HepG2 (cell line): ENCODE data around the gene GPR137. TPM values are rescaled to one million over a fixed set of nuclear protein-coding genes. Genes with fewer than 3 reads are reported as not detected.

Source experiments
- BRD4 ChIP-seq: sonication (generic); formaldehyde crosslinking; IDR thresholded peaks from 2 replicates; pipeline ENCODE4 v1.4.0; 2020; ENCODE audit warnings: missing genetic modification reagents
- DRAP1 ChIP-seq: IDR thresholded peaks from 2 replicates; pipeline ENCODE4 v1.6.1; 2016; ENCODE audit warnings: missing genetic modification reagents, missing compliant biosample characterization
- EHMT2 ChIP-seq: fragments of 200-600 bp; sonication (generic); IDR thresholded peaks from 2 replicates; pipeline ENCODE4 v1.7.0; 2017; ENCODE audit warnings: antibody characterized with exemption, low read depth, low read length, borderline replicate concordance
- ELF1 ChIP-seq: sonication (generic); formaldehyde crosslinking; IDR thresholded peaks from 2 replicates; pipeline ENCODE4 v1.4.0; 2020; ENCODE audit warnings: missing genetic modification reagents
- FOXK2 ChIP-seq: fragments of 450-650 bp; IDR thresholded peaks from 2 replicates; pipeline ENCODE4 v1.6.1; 2016
- GATA4 ChIP-seq: sonication (generic); IDR thresholded peaks from 2 replicates; pipeline ENCODE4 v1.6.1; 2016; ENCODE audit warnings: antibody characterized with exemption, low read depth, borderline replicate concordance
- GTF3A ChIP-seq: sonication (generic); formaldehyde crosslinking; conservative IDR thresholded peaks from 2 replicates; pipeline ENCODE4 v1.4.0; 2020; ENCODE audit warnings: mild to moderate bottlenecking, missing genetic modification reagents
- HOXA5 ChIP-seq: sonication (generic); formaldehyde crosslinking; IDR thresholded peaks from 2 replicates; pipeline ENCODE4 v1.4.0; 2020; ENCODE audit warnings: missing genetic modification reagents
- ISX ChIP-seq: sonication (generic); formaldehyde crosslinking; conservative IDR thresholded peaks from 2 replicates; pipeline ENCODE4 v1.5.0; 2020; ENCODE audit warnings: missing genetic modification reagents
- KMT2A ChIP-seq: sonication (generic); formaldehyde crosslinking; IDR thresholded peaks from 2 replicates; pipeline ENCODE4 v1.4.0; 2020; ENCODE audit warnings: missing genetic modification reagents
- MEIS1 ChIP-seq: sonication (generic); formaldehyde crosslinking; IDR thresholded peaks from 2 replicates; pipeline ENCODE4 v1.9.0; 2021; ENCODE audit warnings: mild to moderate bottlenecking, missing genetic modification reagents, moderate library complexity, borderline replicate concordance
- MIXL1 ChIP-seq: IDR thresholded peaks from 2 replicates; pipeline ENCODE4 v1.6.1; 2016
- MTA1 ChIP-seq: sonication (generic); formaldehyde crosslinking; IDR thresholded peaks from 2 replicates; pipeline ENCODE4 v1.4.0; 2020; ENCODE audit warnings: missing genetic modification reagents, mild to moderate bottlenecking, borderline replicate concordance
- NFE2L1 ChIP-seq: sonication (generic); formaldehyde crosslinking; IDR thresholded peaks from 2 replicates; pipeline ENCODE4 v1.4.0; 2020; ENCODE audit warnings: missing genetic modification reagents, mild to moderate bottlenecking, borderline replicate concordance
- NFKBIZ ChIP-seq: IDR thresholded peaks from 2 replicates; pipeline ENCODE4 v1.6.1; 2018; ENCODE audit warnings: missing genetic modification reagents, missing compliant biosample characterization
- PAX8 ChIP-seq: sonication (generic); formaldehyde crosslinking; IDR thresholded peaks from 2 replicates; pipeline ENCODE4 v1.8.0; 2022; ENCODE audit warnings: mild to moderate bottlenecking, missing genetic modification reagents, borderline replicate concordance
- POLR2A ChIP-seq, 2 experiments: IDR thresholded peaks; 2 replicates each; pipeline ENCODE4 v1.6.1; 2011; ENCODE audit warnings: low read depth in 2 of 2, low read length in 2 of 2, mild to moderate bottlenecking in 1 of 2, moderate library complexity in 1 of 2; ENCODE audit not compliant: insufficient read depth in 1 of 2
- POLR2AphosphoS5 ChIP-seq: IDR thresholded peaks from 2 replicates; pipeline ENCODE4 v1.6.1; 2012; ENCODE audit warnings: low read depth, low read length
- RFX5 ChIP-seq: IDR thresholded peaks from 2 replicates; pipeline ENCODE4 v1.6.1; 2011; ENCODE audit warnings: low read depth, low read length, improper control_type of control experiment
- TCF7L2 ChIP-seq: IDR thresholded peaks from 2 replicates; pipeline ENCODE4 v1.6.1; 2011; ENCODE audit warnings: mild to moderate bottlenecking, low read depth, low read length, moderate library complexity
- TFDP2 ChIP-seq: sonication (generic); formaldehyde crosslinking; IDR thresholded peaks from 2 replicates; pipeline ENCODE4 v1.4.0; 2020; ENCODE audit warnings: missing genetic modification reagents
- ZBTB21 ChIP-seq: sonication (generic); formaldehyde crosslinking; IDR thresholded peaks from 2 replicates; pipeline ENCODE4 v1.4.0; 2020; ENCODE audit warnings: missing genetic modification reagents
- ZNF263 ChIP-seq: sonication (generic); formaldehyde crosslinking; IDR thresholded peaks from 2 replicates; pipeline ENCODE4 v1.4.0; 2020; ENCODE audit warnings: missing genetic modification reagents
- ZNF329 ChIP-seq: sonication (generic); formaldehyde crosslinking; IDR thresholded peaks from 2 replicates; pipeline ENCODE4 v1.9.0; 2021; ENCODE audit warnings: low read depth, mild to moderate bottlenecking, missing genetic modification reagents
- ZNF501 ChIP-seq: sonication (generic); formaldehyde crosslinking; IDR thresholded peaks from 2 replicates; pipeline ENCODE4 v1.5.1; 2020; ENCODE audit warnings: mild to moderate bottlenecking, moderate library complexity, missing genetic modification reagents
- ZNF589 ChIP-seq: sonication (generic); formaldehyde crosslinking; conservative IDR thresholded peaks from 2 replicates; pipeline ENCODE4 v1.8.0; 2022; ENCODE audit warnings: mild to moderate bottlenecking, moderate library complexity, missing genetic modification reagents
- ZNF720 ChIP-seq: sonication (generic); formaldehyde crosslinking; IDR thresholded peaks from 2 replicates; pipeline ENCODE4 v1.4.0; 2020; ENCODE audit warnings: missing genetic modification reagents
- ZNF768 ChIP-seq: sonication (generic); formaldehyde crosslinking; IDR thresholded peaks from 2 replicates; pipeline ENCODE4 v1.4.0; 2020; ENCODE audit warnings: missing genetic modification reagents
- ZZZ3 ChIP-seq: sonication (generic); formaldehyde crosslinking; IDR thresholded peaks from 2 replicates; pipeline ENCODE4 v1.4.0; 2020; ENCODE audit warnings: missing genetic modification reagents, mild to moderate bottlenecking, borderline replicate concordance
- polyA plus RNA-seq, 8 experiments: library from polyadenylated mRNA; depleted of rRNA in 3 of 8; stranded (reverse) in 7 of 8; unstranded in 1 of 8; fragments of >200 nt; fragmentation: Illumina TruSeq in 4 of 8; extraction: Trizol in 4 of 8; gene quantifications; 2 replicates each; pipeline versions ENCODE4 v1.2.1 to v1.2.3, GENCODE V29; 2011 to 2016; ENCODE audit warnings: low read depth in 4 of 8, missing spikeins in 1 of 8, mixed read lengths in 1 of 8; ENCODE audit not compliant: insufficient read depth in 1 of 8
- total RNA-seq, 5 experiments: library from RNA; depleted of rRNA; stranded (reverse); fragments of >200 nt; fragmentation: Illumina TruSeq; extraction: Trizol; gene quantifications; 2 replicates each; pipeline ENCODE4 v1.2.3, GENCODE V29; 2016; ENCODE audit warnings: low read depth in 1 of 5
- TF ChIP-seq, protein P1 (sequence below): sonication (generic); formaldehyde crosslinking; IDR thresholded peaks from 2 replicates; pipeline ENCODE4 v1.4.0; 2020; ENCODE audit warnings: missing genetic modification reagents

Gene GPR137
- total and polyA plus RNA-seq, 2 of the 13 experiments (the other 11 are each of a cell fraction or from before 2014, with no cell fraction given): 8.5 to 13.2 TPM

DNA sequence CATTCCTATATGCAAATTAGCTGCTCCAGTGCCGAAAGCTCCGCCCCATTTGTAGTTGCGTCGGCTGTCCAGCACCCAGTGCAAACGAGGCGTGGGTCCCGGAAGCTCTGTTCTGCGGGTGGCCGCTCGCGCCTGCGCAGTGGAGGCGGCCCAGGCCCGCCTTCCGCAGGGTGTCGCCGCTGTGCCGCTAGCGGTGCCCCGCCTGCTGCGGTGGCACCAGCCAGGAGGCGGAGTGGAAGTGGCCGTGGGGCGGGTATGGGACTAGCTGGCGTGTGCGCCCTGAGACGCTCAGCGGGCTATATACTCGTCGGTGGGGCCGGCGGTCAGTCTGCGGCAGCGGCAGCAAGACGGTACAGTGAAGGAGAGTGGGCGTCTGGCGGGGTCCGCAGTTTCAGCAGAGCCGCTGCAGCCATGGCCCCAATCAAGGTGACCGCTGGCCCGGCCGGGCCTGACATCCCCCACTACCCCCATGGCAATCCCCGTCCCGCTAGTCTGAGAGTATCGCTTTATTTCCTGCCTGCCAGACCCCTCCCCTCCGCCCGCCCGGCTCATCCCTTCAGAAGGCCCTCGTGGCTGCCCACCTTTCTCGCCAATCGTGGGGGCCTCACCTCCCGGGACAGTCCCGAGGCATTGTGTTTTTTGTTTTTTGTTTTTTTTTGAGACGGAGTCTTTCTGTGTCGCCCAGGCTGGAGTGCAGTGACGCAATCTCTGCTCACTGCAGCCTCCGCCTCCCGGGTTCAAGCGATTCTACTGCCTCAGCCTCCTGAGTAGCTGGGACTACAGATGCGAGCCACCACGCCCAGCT lies 32.5 kb downstream of the GPR137 start, which contains the start of gene PRDX5 (continued):
- TF ChIP-seq ZNF589 (CRISPR knock-in tag) (0 out of 2 replicates have a peak, but pooled peaks have one; percentile 53), FOXK2 (no peak), MTA1 (CRISPR knock-in tag) (0 out of 2 replicates have a peak, but pooled peaks have one; percentile 38), BRD4 (CRISPR knock-in tag) (peak; percentile 92), ZNF768 (CRISPR knock-in tag) (peak; percentile 61; the same call in 1 of the 2 replicates), EHMT2 (no peak), RFX5 (peak; percentile 35; the same call in 1 of the 2 replicates), TFDP2 (CRISPR knock-in tag) (peak; percentile 50), MEIS1 (peak; percentile 61; the same call in 1 of the 2 replicates), ZZZ3 (CRISPR knock-in tag) (peak; percentile 88; the same call in 1 of the 2 replicates), POLR2A (IDR thresholded peaks at IDR 0.05; ENCODE audit: insufficient read depth in 1 of 2, low read depth in 2 of 2, low read length in 2 of 2) (peak in 1 of 2 experiments; percentile 83), ZNF720 (CRISPR knock-in tag) (no peak), ELF1 (CRISPR knock-in tag) (no peak; the same call in 1 of the 2 replicates), TCF7L2 (no peak), GATA4 (0 out of 2 replicates have a peak, but pooled peaks have one; percentile 20), ZNF263 (CRISPR knock-in tag) (no peak; the same call in 1 of the 2 replicates), NFKBIZ (CRISPR knock-in tag) (no peak), NFE2L1 (CRISPR knock-in tag) (no peak), DRAP1 (CRISPR knock-in tag) (peak; percentile 51), POLR2AphosphoS5 (peak; percentile 78), ZNF501 (peak; percentile 84), GTF3A (CRISPR knock-in tag) (peak; percentile 71; the same call in 1 of the 2 replicates), MIXL1 (CRISPR knock-in tag) (no peak; the same call in 1 of the 2 replicates), HOXA5 (peak; percentile 77), ZNF329 (CRISPR knock-in tag) (no peak), ISX (CRISPR knock-in tag) (0 out of 2 replicates have a peak, but pooled peaks have one; percentile 68), KMT2A (CRISPR knock-in tag) (peak; percentile 69; the same call in 1 of the 2 replicates), ZBTB21 (CRISPR knock-in tag) (no peak), PAX8 (CRISPR knock-in tag) (peak; percentile 94)
- TF ChIP-seq, protein P1, sequence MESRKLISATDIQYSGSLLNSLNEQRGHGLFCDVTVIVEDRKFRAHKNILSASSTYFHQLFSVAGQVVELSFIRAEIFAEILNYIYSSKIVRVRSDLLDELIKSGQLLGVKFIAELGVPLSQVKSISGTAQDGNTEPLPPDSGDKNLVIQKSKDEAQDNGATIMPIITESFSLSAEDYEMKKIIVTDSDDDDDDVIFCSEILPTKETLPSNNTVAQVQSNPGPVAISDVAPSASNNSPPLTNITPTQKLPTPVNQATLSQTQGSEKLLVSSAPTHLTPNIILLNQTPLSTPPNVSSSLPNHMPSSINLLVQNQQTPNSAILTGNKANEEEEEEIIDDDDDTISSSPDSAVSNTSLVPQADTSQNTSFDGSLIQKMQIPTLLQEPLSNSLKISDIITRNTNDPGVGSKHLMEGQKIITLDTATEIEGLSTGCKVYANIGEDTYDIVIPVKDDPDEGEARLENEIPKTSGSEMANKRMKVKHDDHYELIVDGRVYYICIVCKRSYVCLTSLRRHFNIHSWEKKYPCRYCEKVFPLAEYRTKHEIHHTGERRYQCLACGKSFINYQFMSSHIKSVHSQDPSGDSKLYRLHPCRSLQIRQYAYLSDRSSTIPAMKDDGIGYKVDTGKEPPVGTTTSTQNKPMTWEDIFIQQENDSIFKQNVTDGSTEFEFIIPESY (CRISPR knock-in tag): 0 out of 2 replicates have a peak, but pooled peaks have one; percentile 3
